HepG2 (cell line): ENCODE data around the gene ACACA. TPM values are rescaled to one million over a fixed set of nuclear protein-coding genes. Genes with fewer than 3 reads are reported as not detected.

ENCODE experiments used
- ATAC-seq: fragments of 200-7000 bp; cut with Tn5 transposase; 3 replicates; pipeline ENCODE4 v1.9.1; 2020; ENCODE audit warnings: mild to moderate bottlenecking, moderate library complexity
- BruUV-seq: library from RNA; stranded (reverse); fragments of 400-500 nt; replicated peaks from 2 replicates; lab custom pipeline; 2021; lab: Mats Ljungman, UMichigan
- CTCF ChIA-PET: fragments of 300-600 bp; formaldehyde crosslinking; extraction: SDS; loops from one replicate; lab custom pipeline; 2021; ENCODE audit warnings: low total read pairs, inconsistent platforms, low intra/inter-chr PET ratio; lab: Yijun Ruan, JAX
- POLR2A ChIA-PET: fragments of 350-600 bp; sonication (Branson Sonifier 250); formaldehyde crosslinking; loops from one replicate; lab custom pipeline; 2020; ENCODE audit warnings: antibody characterized with exemption, inconsistent platforms; lab: Yijun Ruan, JAX
- DNase-seq: peaks from one replicate; pipeline ENCODE4 v3.0.0-alpha.2; 2015; ENCODE audit warnings: low spot score
- FAIRE-seq: peaks from 3 replicates; lab custom pipeline; 2011; peaks lifted over from hg19 to GRCh38; lab: Jason Lieb, UNC
- H2AFZ ChIP-seq: one replicate; pipeline ENCODE4 v1.6.1; 2011; ENCODE audit warnings: low read length, inconsistent platforms
- H3K27ac ChIP-seq: fragments of 300-600 bp; 3 replicates; pipeline ENCODE4 v1.8.0; 2011; ENCODE audit warnings: mixed run types, mild to moderate bottlenecking, mixed read lengths, low read length, inconsistent platforms; ENCODE audit not compliant: insufficient read depth; ENCODE audit errors: extremely low read length
- H3K27me3 ChIP-seq, 2 experiments: fragments of 200-600 bp in 1 of 2; 2 replicates in 1 of 2; 3 replicates in 1 of 2; pipeline versions ENCODE4 v1.6.0 to v1.8.0; 2011; ENCODE audit warnings: low read length in 2 of 2, mild to moderate bottlenecking in 2 of 2, moderate library complexity in 2 of 2, inconsistent platforms in 1 of 2; ENCODE audit not compliant: insufficient read depth in 2 of 2, control insufficient read depth in 1 of 2
- H3K36me3 ChIP-seq, 2 experiments: fragments of 200-600 bp in 1 of 2; replicated peaks in 1 of 2; 2 replicates in 1 of 2; 3 replicates in 1 of 2; pipeline versions ENCODE4 v1.5.1 to v1.8.0; 2011; ENCODE audit warnings: low read length in 2 of 2, inconsistent platforms in 1 of 2; ENCODE audit not compliant: insufficient read depth in 2 of 2, control insufficient read depth in 1 of 2
- H3K4me1 ChIP-seq: 2 replicates; pipeline ENCODE4 v1.5.1; 2012; ENCODE audit warnings: low read length, inconsistent platforms; ENCODE audit not compliant: insufficient read depth
- H3K4me2 ChIP-seq: 2 replicates; pipeline ENCODE4 v1.6.0; 2011; ENCODE audit warnings: low read depth, low read length, inconsistent platforms
- H3K4me3 ChIP-seq, 3 experiments: fragments of 200-600 bp in 1 of 3; sonication (generic), shearing (Covaris generic) in 1 of 3; replicated peaks in 1 of 3; 2 replicates each; pipeline ENCODE4 v1.5.1; 2011 to 2016; ENCODE audit warnings: low read length in 3 of 3, inconsistent platforms in 2 of 3, low read depth in 2 of 3, mild to moderate bottlenecking in 2 of 3, control low read depth in 1 of 3, mixed read lengths in 1 of 3; ENCODE audit not compliant: insufficient read depth in 1 of 3
- H3K79me2 ChIP-seq: one replicate; pipeline ENCODE4 v1.6.1; 2011; ENCODE audit warnings: low read length, inconsistent platforms; ENCODE audit not compliant: insufficient read depth
- H3K9ac ChIP-seq: 2 replicates; pipeline ENCODE4 v1.6.0; 2011; ENCODE audit warnings: mild to moderate bottlenecking, low read depth, low read length, inconsistent platforms; ENCODE audit not compliant: insufficient read depth
- H3K9me3 ChIP-seq: 2 replicates; pipeline ENCODE4 v1.5.1; 2012; ENCODE audit warnings: mild to moderate bottlenecking, low read length
- H4K20me1 ChIP-seq: 2 replicates; pipeline ENCODE4 v1.6.0; 2011; ENCODE audit warnings: inconsistent platforms, mild to moderate bottlenecking, low read length, moderate library complexity; ENCODE audit not compliant: insufficient read depth
- FOXC1 ChIP-seq: sonication (generic); formaldehyde crosslinking; IDR thresholded peaks from 2 replicates; pipeline ENCODE4 v1.8.0; 2022; ENCODE audit warnings: mild to moderate bottlenecking, missing genetic modification reagents, borderline replicate concordance
- HOXA9 ChIP-seq: sonication (generic); formaldehyde crosslinking; IDR thresholded peaks from 2 replicates; pipeline ENCODE4 v1.8.1; 2022; ENCODE audit warnings: missing genetic modification reagents, mild to moderate bottlenecking, moderate library complexity, borderline replicate concordance
- JDP2 ChIP-seq: sonication (generic); formaldehyde crosslinking; IDR thresholded peaks from 2 replicates; pipeline ENCODE4 v1.8.1; 2022; ENCODE audit warnings: missing genetic modification reagents, borderline replicate concordance
- MAFF ChIP-seq: IDR thresholded peaks from 2 replicates; pipeline ENCODE4 v1.6.1; 2011; ENCODE audit warnings: low read depth, low read length, improper control_type of control experiment
- NAIF1 ChIP-seq: sonication (generic); formaldehyde crosslinking; IDR thresholded peaks from 2 replicates; pipeline ENCODE4 v1.5.0; 2020; ENCODE audit warnings: mild to moderate bottlenecking, missing genetic modification reagents, borderline replicate concordance
- NKX3-1 ChIP-seq: sonication (generic); formaldehyde crosslinking; IDR thresholded peaks from 2 replicates; pipeline ENCODE4 v1.5.0; 2020; ENCODE audit warnings: missing genetic modification reagents
- ZNF337 ChIP-seq: sonication (generic); formaldehyde crosslinking; IDR thresholded peaks from 2 replicates; pipeline ENCODE4 v1.5.1; 2020; ENCODE audit warnings: missing genetic modification reagents, low read depth, mild to moderate bottlenecking, borderline replicate concordance
- ZSCAN22 ChIP-seq: sonication (generic); formaldehyde crosslinking; IDR thresholded peaks from 2 replicates; pipeline ENCODE4 v1.4.0; 2020; ENCODE audit warnings: mild to moderate bottlenecking, missing genetic modification reagents
- WGBS: methylation state at CpG from one replicate; pipeline ENCODE4 v1.1.6; 2017; ENCODE audit warnings: low lambda C conversion rate; 5-methylcytosine and 5-hydroxymethylcytosine counted together
- in situ Hi-C: cut with HindIII; loops from 2 replicates; pipeline ENCODE4 v1.10.0; 2017; ENCODE audit warnings: low pct_unique_long_range_greater_than_20kb; ENCODE audit not compliant: extremely low pct_ligation_motif_present
- intact Hi-C: fragments of 100-400 bp; cut with micrococcal nuclease; formaldehyde crosslinking; loops from one replicate; pipeline ENCODE4 v1.10.0; 2022; ENCODE audit not compliant: unreplicated experiment
- polyA plus RNA-seq, 8 experiments: library from polyadenylated mRNA; depleted of rRNA in 3 of 8; stranded (reverse) in 7 of 8; unstranded in 1 of 8; fragments of >200 nt; fragmentation: Illumina TruSeq in 4 of 8; extraction: Trizol in 4 of 8; gene quantifications; 2 replicates each; pipeline versions ENCODE4 v1.2.1 to v1.2.3, GENCODE V29; 2011 to 2016; ENCODE audit warnings: low read depth in 4 of 8, missing spikeins in 1 of 8, mixed read lengths in 1 of 8; ENCODE audit not compliant: insufficient read depth in 1 of 8
- total RNA-seq, 5 experiments: library from RNA; depleted of rRNA; stranded (reverse); fragments of >200 nt; fragmentation: Illumina TruSeq; extraction: Trizol; gene quantifications; 2 replicates each; pipeline ENCODE4 v1.2.3, GENCODE V29; 2016; ENCODE audit warnings: low read depth in 1 of 5
- TF ChIP-seq, protein P1 (sequence below): sonication (generic); formaldehyde crosslinking; conservative IDR thresholded peaks from 2 replicates; pipeline ENCODE4 v1.4.0; 2020; ENCODE audit warnings: missing genetic modification reagents

ACACA gene
- total and polyA plus RNA-seq, 2 of the 13 experiments (the other 11 are each of a cell fraction or from before 2014, with no cell fraction given), result 39.2 to 47.2 TPM

DNA sequence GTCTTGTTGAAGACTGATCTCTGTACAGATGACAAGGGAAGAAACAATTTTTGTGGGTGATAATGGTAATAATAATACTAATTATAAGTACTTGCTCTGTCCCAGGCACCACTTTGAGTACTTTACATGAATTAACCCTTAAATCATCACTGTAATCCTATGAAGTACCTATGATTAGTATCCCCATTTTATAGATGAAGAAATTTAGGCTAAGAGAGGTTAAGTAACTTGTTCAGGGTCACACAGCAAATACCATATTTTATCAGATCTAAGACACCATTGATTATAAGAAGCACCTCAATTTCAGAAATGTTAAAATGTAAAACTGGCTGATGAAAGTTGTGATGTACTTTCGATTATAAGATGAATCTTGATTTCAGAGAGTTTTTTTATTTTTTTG, 18.6 kb upstream of the ACACA start:
- peaks cover 11% of the 10 kb centered on the region; the same call in 1 of the 2 replicates for H3K4me1 ChIP-seq
- TF ChIP-seq NAIF1 (CRISPR knock-in tag) (no peak), JDP2 (CRISPR knock-in tag) (no peak), MAFF (no peak), HOXA9 (CRISPR knock-in tag) (no peak), ZNF337 (CRISPR knock-in tag) (no peak), NKX3-1 (CRISPR knock-in tag) (no peak), FOXC1 (CRISPR knock-in tag) (no peak), ZSCAN22 (no peak)
- TF ChIP-seq, protein P1, sequence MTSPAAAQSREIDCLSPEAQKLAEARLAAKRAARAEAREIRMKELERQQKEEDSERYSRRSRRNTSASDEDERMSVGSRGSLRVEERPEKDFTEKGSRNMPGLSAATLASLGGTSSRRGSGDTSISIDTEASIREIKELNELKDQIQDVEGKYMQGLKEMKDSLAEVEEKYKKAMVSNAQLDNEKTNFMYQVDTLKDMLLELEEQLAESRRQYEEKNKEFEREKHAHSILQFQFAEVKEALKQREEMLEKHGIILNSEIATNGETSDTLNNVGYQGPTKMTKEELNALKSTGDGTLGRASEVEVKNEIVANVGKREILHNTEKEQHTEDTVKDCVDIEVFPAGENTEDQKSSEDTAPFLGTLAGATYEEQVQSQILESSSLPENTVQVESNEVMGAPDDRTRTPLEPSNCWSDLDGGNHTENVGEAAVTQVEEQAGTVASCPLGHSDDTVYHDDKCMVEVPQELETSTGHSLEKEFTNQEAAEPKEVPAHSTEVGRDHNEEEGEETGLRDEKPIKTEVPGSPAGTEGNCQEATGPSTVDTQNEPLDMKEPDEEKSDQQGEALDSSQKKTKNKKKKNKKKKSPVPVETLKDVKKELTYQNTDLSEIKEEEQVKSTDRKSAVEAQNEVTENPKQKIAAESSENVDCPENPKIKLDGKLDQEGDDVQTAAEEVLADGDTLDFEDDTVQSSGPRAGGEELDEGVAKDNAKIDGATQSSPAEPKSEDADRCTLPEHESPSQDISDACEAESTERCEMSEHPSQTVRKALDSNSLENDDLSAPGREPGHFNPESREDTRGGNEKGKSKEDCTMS (CRISPR knock-in tag), result no peak
- no peak overlapping the region for H3K4me3 ChIP-seq
- peaks cover 7 to 43% of the 10 kb centered on the region in 2 experiments; a peak in 4 of 5 replicates for H3K36me3 ChIP-seq
- ChIA-PET POLR2A (no interaction called here), CTCF (no interaction called here)
- no TSS peak for BruUV-seq
- intact Hi-C loops (no loop called here), in situ Hi-C loops (no loop called here)
- ATAC-seq (no peak), FAIRE-seq (no peak), DNase-seq (no peak)
- no peak overlapping the region for H3K9ac ChIP-seq
- WGBS, result 94% methylated on average over 1 of the region's 1 CpG
- no peak overlapping the region for H3K4me2 ChIP-seq
- no peak overlapping the region for H2AFZ ChIP-seq
- H3K27ac ChIP-seq, result no peak overlapping the region
- no peaks in the 10 kb centered on the region for H3K9me3 ChIP-seq
- no peaks in the 10 kb centered on the region for H3K27me3 ChIP-seq
- no peaks in the 10 kb centered on the region for H4K20me1 ChIP-seq
- H3K79me2 ChIP-seq, result no peaks in the 10 kb centered on the region
